NCI-H69 (cell line): Measurements from ENCODE around the gene RNF40.
"Not testable (repeated sequence)": the region's sequence is repeated elsewhere in the genome, so short reads cannot be mapped to it uniquely, and the experiment has no call there.

Experiments
- DNase-seq: peaks from one replicate; lab custom pipeline; 2025; lab: John Stamatoyannopoulos, UW

The RNF40 gene

DNA sequence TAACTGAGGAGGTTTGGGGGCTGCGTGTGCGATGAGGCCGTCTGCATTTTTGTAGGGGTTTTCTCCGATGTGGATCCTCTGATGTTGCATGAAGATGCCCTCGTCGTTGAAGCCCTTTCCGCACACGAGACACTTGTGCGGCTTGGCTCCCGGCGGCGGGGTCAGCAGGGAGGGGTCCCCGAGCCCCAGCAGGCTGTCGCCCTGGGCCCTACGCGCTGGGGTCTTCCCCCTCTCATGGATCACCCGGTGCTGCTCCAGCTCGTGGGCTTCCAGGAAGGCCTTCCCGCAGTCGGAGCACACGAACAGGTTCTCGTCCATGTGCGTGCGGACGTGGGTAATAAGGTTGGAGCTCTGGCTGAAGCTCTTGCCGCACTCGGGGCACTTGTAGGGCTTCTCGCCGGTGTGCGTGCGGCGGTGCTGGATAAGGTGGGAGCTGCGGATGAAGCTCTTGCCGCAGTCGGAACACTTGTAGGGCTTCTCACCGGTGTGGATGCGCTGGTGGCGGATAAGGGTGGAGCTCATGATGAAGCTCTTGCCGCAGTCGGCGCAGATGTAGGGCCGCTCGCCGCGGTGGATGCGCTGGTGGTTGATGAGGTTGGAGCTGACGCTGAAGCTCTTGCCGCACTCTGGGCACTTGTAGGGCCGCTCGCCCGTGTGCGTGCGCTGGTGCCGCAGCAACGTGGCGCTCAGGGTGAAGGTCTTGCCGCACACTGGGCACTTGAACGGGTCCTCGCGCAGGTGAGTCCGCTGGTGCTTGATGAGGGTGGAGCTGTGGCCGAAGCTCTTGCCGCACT lies 20.6 kb downstream of the RNF40 start:
- DNase-seq = no peak

DNA sequence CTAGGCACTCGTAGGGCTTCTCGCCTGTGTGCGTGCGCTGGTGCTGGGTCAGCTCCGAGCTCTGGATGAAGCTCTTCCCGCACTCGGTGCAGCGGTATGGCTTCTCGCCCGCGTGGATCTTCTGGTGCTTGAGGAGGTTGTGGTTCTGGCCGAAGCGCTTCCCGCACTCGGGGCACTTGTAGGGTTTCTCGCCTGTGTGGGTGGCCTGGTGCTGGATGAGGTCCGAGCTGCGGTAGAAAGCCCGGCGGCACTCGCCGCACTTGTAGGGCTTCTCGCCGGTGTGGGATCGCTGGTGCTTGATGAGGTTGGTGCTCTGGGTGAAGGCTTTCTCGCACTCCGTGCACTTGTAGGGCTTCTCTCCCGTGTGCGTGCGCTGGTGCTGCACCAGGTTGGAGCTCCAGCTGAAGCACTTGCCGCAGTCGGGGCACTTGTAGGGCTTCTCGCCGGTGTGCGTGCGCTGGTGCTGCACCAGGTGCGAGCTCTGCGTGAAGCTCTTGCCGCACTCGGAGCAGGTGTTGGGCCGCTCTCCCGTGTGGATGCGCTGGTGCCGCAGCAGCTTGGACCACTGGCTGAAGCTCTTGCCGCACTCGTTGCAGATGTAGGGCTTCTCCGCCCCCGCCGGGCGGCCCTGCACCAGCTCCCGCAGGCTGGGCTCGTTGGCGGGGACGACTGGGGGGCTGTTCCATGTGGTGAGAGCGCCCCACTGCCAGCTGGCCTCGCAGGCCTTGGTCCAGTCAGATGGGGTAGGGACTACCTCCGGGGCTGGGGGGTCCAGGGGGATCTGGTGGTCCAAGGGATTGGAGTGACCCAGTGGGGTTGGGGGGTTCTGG lies 21.4 kb downstream of the RNF40 start:
- no peak for DNase-seq

DNA sequence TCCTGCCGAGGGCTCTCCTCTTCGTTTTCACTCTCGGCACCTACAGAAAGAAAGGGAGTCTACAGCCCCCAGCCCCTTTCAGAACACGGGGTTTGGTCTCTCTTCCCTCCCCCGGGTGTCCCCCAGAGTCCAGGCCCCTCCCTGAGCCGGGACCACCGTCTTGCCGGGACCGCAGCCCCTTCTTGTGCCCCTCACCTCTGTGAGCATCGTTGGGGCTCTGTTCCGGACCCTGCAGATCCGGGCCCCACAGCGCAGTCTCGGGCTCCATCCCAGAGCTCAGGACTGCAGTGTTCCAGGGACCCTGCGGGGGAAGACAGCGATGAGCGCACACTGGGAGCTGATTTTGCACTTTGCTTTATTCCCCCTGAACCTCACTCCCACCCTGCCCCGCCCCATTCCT lies 22.1 kb downstream of the RNF40 start:
- no peak for DNase-seq

DNA sequence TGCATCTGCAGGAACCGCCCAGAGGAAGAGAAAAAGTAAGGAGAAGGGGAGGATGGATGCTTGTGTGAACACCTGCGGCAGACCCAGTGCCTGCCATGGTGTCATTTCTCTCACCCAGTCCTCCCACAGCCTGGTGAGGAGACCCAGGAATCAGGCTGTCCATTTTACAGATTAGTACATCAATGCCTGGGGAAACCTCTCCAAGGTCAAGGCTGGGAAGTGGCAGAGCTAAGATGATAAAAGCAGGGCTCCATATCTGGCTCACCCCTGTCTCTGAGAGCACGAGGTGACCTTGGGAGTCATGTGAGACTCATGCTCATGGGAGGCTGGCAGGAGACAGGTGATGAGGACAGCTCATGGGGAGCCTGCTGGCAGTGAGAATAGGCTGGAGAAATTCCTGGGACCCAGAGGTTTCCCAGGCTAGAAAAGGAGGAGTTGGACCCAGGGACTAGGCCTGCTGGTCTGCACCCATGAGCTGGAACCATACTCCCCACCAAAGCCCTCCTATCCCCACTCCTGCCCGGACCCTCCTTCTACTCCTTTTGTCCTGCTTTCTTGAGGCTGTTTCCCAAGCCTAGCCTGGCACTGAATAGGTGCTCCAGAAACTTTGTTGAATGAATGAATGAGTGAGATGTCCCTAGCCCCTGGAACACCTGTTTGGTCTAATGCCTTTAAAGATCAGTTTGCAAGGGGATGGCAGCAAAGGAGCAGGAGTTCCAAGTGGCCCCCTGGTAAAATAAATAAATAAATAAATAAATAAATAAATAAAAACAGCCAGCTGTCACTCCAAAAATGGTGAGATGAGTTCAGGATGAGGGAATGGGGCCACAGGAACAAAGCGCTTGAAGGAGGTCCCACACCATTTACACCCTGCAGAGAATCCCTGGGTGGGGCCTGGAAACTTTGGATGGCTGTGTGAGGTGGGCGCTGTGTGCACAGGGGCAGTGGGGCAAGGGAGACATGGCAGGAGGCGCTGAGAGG lies 23.3 kb downstream of the RNF40 start:
- no peak for DNase-seq

DNA sequence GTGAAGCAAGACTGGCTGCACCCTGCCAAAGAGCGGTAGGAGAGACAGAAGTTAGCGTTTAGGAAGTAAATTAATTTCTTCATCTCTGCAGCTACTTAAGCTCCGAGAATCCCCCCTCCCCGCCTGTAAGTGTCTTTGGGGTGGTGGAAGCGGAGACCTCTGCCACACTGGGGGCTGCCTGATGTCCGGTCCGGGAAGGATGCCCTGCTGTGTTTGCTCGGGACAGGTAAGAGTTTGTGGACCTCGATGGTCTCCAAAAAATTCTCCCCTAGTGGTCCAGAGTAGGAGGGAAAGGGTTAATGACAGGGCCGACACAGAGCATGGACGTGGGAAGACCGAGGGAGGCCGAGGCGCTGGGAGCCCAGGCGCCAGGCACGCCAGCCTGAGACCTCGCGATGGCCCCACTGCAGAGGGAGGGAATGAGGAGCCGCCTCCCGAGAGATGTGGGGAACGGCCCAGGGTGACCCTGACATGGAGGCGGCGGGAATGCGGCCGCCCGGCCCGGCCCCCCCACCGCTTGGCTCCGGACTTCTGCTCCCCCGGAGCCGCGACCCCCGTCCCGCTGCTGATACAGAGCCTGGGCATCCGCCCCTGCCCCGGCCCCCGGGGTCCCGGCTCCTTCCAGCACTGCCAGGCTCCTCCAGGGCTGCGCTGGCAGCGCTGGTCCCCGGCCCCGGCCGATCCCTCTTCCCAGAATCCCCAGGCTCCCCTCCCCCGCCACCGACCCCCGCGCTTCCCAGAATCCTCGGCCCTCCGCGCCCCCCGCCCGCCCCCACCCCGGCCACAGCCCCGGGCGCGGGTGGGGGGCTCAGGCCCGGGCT lies 24.2 kb downstream of the RNF40 start:
- peak; percentile 75 for DNase-seq

DNA sequence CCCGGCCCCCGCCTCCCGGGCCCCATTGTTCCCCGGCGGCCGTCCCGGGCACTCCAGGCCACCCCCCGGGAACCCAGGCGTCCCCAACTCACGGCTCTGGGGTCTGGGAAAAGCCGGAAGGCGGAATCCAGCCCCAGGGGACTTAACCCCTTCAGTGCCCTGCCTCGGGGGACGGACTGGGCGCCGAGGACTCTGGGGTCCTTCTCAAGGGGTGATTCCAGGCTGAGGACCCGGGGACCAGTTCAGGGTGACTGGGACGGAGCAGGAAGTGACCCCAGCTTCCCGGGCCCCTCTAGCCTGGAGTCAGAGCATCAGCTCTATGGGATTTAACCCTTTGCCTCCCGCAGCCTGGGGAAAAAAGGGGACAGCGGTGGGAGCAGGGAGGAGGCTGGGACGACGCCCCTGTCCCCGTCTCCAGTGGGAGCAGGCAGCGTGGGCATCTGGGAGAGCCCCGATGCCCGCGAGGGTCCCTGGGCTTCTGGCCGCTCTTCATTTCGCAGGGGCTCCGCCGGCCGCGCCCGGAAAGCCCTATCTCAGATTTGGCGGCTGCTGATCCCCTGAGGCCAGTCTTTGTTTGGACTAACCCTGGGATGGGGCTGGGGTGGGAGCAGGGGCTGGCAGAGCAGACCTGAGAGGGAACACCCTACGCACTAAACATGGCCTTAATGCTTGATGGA lies 25.0 kb downstream of the RNF40 start, which contains the start of gene ZNF629:
Gene ZNF629 (minus strand): TSS at position 270 of the 677 bp plus-strand sequence. CDS start 2,723 bp downstream, outside the sequence.
- peak; percentile 90 for DNase-seq

DNA sequence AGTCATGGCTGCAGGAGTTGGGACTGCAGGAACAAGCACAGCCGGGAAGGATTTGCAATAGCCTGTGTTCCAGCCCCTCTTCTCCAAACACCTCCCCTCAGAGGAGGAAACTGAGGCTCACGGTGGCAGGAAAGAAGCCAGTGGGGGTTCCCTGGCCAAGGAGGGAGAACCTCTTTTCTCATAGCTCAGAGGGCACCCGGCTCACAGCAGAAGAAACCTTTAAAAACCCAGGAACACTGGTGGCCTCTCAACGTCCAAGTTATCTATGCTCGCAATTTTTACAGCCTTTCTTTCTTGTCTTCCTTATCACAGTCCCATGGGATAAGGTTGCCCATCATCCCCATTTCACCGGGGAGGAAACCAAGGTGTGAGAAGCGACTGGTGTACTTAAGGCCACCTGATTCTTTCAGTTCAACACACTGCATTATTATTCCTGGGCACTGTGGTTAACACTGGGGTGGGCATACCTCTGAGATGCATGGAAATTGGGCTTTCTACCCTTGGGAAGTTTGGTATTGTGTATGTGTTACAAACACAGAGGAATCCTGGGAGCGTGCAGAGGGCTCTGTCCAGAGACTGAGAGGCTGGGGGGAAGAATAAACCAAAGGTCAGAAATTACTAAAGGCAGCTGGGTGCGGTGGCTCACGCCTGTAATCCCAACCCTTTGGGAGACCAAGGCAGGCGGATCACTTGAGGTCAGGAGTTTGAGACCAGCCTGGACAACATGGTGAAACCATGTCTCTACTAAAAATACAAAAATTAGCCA lies 25.7 kb downstream of the RNF40 start:
- no peak for DNase-seq

DNA sequence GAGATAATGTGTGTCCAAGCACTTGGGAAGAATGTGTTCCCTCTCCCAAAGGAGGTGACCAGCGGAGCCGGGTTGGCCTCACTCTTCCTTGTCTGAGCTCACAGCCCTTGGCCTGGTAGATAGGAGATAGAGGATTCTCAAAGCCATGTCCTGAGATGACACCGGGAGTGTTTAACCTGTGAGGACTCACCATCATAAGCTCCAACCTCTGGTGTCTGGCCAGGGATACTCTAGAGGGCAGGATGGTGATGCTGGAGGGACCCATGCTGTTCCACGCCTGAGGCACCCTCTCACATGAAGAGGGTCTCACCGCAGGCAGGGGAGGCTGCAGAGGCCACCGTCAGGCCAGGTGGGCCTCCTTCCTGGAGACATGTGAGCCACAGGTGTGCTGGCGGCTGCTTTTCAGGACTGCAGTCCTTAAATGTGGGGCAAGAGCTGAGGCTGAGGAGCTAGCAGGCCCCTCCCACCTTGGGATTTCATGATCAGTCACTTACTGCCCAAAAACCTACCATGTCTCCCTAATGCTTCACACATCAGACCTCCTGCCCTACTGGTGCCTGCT lies 31.5 kb downstream of the RNF40 start:
- DNase-seq = peak; percentile 43

DNA sequence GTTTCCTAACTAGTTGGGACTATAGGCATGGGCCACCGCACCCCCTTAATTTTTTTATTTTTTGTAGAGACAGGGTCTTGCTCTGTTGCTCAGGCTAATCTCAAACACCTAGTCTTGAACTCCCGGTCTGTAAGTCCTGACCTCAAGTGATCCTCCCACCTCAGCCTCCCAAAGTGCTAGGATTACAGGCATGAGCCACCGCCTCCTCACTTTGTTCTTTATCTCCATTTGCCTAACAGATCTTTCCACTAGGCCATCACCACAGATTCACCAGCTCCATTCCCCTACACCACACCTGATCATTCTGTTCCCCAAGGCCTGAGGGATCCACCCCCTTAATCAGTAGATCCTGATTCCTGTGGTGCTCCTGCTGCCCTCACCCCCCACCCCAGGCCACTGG lies 32.5 kb downstream of the RNF40 start:
- no peak for DNase-seq

DNA sequence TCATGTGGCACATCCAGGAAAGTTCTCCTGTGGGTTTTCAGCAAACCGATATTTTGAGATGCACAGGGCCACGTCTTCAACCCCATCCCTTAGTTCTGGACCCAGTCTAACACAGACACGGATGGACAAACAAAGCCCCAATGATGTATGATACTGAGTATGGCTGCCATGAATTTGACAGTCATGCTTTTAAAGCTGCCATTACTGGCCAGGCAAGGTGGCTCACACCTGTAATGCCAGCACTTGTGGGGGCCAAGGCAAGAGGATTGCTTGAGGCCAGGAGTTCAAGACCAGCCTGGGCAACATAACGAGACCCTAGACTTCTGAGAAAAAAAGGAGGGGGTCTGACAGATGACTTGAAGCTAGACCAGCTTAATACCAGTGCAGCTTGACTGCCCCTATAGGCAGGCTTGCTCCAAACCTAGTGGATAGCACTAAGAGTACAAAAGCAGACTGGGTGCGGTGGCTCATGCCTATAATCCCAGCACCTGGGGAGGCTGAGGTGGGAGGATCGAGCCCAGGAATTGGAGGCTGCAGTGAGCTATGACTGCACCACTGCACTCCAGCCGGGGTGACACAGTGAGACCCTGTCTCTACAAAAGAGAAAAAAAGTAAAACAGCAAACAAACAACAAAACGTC lies 35.7 kb downstream of the RNF40 start:
- peak; percentile 55 for DNase-seq

DNA sequence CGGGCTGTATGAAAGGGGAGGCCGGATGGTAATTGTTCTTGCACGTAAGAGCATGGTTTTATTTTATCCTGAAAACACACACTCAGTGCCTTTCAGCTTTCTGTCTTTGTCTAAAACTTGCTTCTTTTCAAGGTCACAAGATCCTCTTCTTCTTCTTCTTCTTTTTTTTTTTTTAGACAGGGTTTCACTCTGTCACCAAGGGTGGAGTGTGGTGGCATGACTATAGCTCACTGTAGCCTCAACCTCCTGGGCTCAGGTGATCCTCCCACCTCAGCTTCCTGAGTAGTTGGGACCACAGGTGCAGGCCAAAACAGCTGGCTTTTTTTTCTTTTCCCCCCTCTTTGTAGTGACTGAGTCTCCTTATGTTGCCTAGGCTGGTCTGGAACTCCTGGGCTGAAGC lies 40.8 kb downstream of the RNF40 start:
- no peak for DNase-seq

DNA sequence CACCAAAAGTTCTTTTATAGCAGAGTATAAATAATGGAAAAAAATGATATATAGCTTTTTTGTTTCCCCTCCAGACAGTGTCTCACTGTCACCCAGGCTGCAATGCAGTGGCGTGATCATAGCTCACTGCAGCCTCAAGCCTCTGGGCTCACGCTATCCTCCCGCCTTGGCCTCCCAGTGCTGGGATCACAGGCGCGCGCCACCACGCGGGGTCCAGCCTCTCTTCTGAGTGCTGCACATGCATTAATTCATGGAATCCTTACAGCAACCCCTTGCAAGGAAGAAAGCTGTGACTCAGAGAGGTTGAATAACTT lies 42.9 kb downstream of the RNF40 start:
- DNase-seq = no peak

DNA sequence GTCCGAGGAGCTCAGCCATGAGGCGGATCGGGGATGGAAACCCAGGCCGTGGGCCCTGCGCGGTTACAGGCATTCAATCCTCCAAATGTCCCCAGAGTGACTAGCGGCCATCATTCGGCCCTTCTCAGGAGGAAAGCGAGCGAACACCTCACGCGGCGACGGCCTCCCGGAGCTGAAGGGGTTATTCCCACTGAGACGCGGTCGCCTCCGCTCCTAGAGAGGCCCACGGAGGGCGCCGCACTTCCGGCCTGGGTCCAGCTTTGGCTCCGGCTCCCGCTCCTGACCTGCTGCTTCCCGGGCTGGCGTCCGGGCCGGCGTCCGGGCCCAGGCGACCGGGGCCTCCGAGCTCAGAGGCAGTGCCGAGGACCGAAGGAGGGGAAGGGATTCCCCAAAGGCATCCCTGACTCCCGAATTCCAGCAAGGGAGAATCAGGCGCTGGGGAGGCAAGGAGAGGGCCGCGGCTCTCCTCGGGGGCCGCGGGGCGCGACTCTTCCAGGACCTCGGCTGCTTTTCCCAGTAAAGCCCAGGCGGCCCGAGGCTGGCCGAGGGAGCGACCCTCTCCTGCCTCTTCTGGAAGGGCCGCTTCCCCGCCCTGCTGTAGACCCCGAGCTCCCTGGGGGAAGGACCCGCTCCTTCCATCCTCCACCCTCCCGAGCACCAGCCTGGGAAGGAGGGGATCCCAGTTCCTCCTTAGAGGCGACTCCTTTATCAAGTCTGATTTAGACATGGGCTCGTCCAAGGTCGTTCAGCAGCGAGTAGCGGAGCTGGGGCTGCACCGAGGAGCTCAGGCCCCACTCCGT lies 43.4 kb downstream of the RNF40 start:
- DNase-seq = peak; percentile 94

DNA sequence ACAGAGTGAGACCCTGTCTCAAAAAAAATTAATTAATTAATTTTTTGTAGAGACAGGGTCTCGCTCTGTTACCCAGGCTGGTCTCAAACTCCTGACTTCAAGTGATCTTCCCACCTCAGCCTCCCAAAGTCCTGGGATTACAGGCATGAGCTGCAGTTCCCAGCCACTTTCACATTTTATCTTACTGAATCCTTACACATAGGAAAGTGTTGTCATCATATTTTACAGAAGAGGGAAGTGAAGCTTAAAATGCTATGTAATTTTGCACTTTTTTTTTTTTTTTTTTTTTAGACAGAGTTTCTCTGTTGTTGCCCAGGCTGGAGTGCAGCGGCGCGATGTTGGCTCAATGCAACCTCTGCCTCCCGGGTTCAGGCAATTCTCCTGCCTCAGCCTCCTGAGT lies 46.0 kb downstream of the RNF40 start:
- DNase-seq = no peak

DNA sequence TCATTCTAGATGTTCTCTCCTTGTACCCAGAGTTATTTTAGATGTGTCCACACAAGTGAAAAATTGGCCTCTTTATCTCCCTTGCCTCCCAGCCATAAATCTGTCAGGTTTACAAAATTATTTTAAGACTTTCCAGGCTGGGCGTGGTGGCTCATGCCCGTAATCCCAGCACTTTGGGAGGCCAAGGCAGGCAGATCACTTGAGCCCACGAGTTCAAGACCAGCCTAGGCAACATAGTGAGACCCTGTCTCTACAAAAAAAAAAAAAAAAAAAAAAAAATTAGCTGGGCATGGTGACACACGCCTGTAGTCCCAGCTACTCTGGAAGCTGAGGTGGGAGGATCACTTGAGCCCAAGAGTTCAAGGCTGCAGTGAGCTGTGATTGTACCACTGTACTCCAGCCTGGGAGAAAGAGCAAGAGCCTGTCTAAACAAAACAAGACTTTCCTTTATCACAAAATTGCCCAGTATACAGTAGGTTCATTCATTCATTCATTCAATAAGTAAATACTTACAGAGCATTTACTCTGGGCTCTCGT lies 46.8 kb downstream of the RNF40 start:
- not testable (repeated sequence) for DNase-seq

DNA sequence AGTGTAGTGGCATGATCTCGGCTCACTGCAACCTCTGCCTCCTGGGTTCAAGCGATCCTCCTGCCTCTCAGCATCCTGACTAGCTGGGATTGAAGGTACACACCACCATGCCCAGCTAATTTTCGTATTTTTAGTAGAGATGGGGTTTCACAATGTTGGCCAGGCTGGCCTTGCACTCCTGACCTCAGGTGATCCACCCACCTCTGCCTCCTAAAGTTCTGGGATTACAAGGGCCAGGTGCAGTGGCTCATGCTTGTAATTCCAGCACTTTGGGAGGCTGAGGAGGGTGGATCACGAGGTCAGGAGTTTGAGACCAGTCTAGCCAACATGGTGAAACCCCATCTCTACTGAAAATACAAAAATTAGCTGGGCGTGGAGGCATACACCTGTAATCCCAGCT lies 47.6 kb downstream of the RNF40 start:
- not testable (repeated sequence) for DNase-seq

DNA sequence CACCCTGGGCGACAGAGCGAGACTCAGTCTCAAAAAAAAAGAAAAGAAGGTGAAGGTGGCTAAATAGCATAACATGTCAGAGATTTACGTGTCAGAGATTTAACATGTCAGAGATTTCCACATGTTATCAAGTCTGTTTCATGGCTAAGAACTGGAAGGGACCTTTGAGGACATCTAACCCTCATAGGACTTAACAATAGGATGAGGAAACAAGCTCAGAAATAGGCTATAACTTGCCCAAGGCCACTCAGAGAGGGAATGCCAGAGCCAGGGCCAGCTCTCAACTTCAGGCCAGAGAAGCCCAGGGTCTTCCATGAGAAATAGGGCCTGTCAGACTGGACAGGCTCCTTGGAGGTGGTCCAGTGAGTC lies 51.7 kb downstream of the RNF40 start:
- no peak for DNase-seq

DNA sequence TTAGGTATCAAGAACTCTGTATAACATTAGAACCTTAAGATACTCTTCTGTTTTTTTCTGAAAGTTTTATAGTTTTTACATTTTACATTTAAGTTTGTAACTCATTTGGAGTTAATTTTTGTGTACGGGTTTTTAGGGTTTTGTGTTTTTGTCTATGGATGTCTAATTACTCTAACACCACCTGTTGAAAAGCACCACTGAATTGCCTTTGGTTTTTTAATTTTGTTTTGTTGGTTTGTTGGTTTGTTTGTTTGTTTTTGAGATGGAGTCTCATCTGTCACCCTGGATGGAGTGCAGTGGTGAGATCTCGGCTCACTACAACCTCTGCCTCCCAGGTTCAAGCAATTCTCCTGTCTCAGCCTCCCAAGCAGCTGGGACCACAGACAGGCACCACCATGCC lies 54.6 kb downstream of the RNF40 start:
- no peak for DNase-seq
